ENCODE measurements around the gene SLC9B2.

SLC9B2 gene

DNA sequence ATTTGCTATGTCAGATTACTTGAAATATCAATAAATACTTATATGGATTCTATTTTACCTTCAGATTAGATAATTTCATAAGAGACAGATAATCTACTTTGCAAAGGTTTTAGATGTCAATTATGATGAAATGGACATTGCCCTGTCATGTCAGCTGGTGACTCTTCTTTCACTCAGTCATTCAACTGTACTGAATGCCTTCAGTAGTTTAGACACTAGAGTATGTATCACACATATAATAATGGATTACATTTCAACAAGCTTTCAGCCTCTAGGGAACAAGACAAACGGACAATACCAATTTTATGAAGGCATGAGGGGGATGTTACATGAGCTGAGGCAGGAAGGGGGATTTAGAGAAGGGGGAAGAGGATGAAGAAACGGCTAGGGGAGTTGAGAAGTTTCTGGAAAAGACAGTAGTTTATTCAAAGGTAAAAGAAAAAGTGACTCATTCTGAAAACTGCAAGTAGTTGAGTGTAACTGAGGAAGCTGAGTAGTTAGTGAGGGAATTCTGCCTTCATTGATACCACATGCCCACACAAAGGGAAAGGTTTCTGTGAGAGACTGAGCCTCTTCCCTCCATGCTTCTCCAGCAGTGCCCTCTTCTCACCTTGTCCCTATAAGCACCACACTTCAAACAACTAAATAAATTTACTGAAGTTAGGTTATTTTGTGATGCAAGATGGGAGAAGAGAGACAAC is 25.7 kb downstream of the SLC9B2 start:
- H3K27me3 ChIP-seq (ENCODE audit: control insufficient read depth, insufficient read depth, low read length) = no peaks in the 10 kb centered on the region
- no peak overlapping the region for H3K27ac ChIP-seq (ENCODE audit: low read depth, low read length)
- H3K9ac ChIP-seq (ENCODE audit: low read length) = no peak overlapping the region
- H3K9me3 ChIP-seq (ENCODE audit: control insufficient read depth, insufficient read depth, low read depth, low read length) = no peaks in the 10 kb centered on the region
- no peaks in the 10 kb centered on the region for H3K36me3 ChIP-seq (ENCODE audit: control insufficient read depth, insufficient read depth, low read length)
- H3K4me3 ChIP-seq (ENCODE audit: low read depth, low read length) = no peak overlapping the region
- H3K4me1 ChIP-seq (ENCODE audit: control insufficient read depth, insufficient read depth, low read length) = no peaks in the 10 kb centered on the region

DNA sequence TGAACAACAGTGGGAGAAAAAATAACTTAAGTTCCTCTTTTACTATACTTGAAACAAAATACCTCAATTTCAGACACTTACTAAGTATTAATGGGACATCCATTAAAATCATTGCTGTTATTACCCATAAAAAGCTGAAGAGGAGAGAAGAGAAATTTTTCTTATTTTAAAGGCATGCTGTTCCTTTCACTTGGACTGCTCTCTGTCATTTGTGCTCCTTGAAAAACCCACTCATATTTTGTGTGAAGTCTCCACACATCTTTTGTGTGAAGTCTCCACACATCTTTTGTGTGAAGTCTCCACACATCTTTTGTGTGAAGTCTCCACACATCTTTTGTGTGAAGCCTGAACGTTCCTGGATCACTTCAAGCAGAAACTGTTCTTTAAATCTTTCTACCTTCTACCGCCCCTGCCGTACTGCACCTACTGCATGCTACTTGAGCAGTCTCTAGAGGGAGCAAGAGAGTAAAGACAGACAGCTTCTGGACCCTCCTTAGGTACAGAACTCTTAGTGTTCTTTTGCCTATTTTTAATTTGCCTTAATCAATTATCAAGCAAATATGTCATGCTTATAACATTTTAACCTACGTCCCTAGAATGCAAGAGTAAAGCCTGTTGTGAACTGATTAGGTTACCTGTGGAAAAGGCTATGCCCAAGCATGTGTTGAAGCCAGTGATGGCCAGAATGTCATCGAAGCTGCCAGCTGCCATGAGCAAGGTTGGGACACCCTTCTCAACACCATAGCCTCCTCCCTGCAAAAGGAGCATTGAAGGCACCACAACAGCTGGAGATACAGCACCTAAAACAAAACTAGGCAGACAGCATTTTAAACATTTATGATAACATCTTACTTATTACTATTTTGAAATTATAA is 29.9 kb downstream of the SLC9B2 start:
- Histone ChIP-seq H3K27ac (ENCODE audit: low read depth, low read length) (no peak overlapping the region), H3K4me1 (ENCODE audit: control insufficient read depth, insufficient read depth, low read length) (no peaks in the 10 kb centered on the region), H3K9me3 (ENCODE audit: control insufficient read depth, insufficient read depth, low read depth, low read length) (no peaks in the 10 kb centered on the region), H3K36me3 (ENCODE audit: control insufficient read depth, insufficient read depth, low read length) (no peaks in the 10 kb centered on the region), H3K4me3 (ENCODE audit: low read depth, low read length) (no peak overlapping the region), H3K27me3 (ENCODE audit: control insufficient read depth, insufficient read depth, low read length) (no peaks in the 10 kb centered on the region), H3K9ac (ENCODE audit: low read length) (no peak overlapping the region)

DNA sequence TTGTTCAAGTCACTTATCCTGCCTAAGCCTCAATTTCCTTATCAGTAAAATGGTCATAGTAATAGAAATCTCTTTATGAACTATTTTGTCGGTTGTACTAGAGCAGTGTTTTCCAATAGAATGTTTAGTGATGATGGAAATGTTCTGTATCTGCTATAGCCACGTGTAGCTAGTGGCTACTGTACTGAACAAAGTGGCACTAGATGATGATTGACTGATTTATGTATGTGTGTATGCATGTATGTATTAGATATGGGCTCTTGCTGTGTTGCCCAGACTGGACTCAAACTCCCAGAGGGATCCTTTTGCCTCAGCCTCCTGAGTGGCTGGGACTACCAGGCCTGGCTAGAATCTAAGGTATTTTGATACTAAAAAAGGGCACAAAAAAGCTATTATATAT is 32.4 kb downstream of the SLC9B2 start:
- Histone ChIP-seq H3K27ac (ENCODE audit: low read depth, low read length) (no peak overlapping the region), H3K9ac (ENCODE audit: low read length) (no peak overlapping the region), H3K9me3 (ENCODE audit: control insufficient read depth, insufficient read depth, low read depth, low read length) (no peaks in the 10 kb centered on the region), H3K4me3 (ENCODE audit: low read depth, low read length) (no peak overlapping the region), H3K4me1 (ENCODE audit: control insufficient read depth, insufficient read depth, low read length) (no peaks in the 10 kb centered on the region), H3K36me3 (ENCODE audit: control insufficient read depth, insufficient read depth, low read length) (no peaks in the 10 kb centered on the region), H3K27me3 (ENCODE audit: control insufficient read depth, insufficient read depth, low read length) (no peaks in the 10 kb centered on the region)

DNA sequence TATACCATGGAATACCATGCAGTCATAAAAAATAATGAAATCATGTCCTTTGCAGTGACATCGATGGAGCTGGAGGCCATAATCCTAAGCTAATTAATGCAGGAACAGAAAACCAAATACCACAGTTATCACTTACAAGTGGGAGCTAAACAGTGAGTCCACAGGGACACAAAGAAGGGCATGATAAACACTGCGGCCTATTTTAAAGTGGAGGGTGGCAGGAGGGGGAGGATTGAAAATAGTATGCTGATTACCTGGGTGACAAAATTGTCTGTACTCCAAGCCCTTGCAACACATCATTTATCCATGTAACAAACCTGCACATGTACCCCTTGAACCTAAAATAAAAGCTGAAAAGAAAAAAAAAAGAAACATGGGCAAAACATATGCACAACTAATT is 40.4 kb downstream of the SLC9B2 start:
- no peak overlapping the region for H3K9ac ChIP-seq (ENCODE audit: low read length)
- no peak overlapping the region for H3K27ac ChIP-seq (ENCODE audit: low read depth, low read length)
- no peaks in the 10 kb centered on the region for H3K4me1 ChIP-seq (ENCODE audit: control insufficient read depth, insufficient read depth, low read length)
- no peaks in the 10 kb centered on the region for H3K36me3 ChIP-seq (ENCODE audit: control insufficient read depth, insufficient read depth, low read length)
- no peak overlapping the region for H3K4me3 ChIP-seq (ENCODE audit: low read depth, low read length)
- H3K9me3 ChIP-seq (ENCODE audit: control insufficient read depth, insufficient read depth, low read depth, low read length) = no peaks in the 10 kb centered on the region
- no peaks in the 10 kb centered on the region for H3K27me3 ChIP-seq (ENCODE audit: control insufficient read depth, insufficient read depth, low read length)

DNA sequence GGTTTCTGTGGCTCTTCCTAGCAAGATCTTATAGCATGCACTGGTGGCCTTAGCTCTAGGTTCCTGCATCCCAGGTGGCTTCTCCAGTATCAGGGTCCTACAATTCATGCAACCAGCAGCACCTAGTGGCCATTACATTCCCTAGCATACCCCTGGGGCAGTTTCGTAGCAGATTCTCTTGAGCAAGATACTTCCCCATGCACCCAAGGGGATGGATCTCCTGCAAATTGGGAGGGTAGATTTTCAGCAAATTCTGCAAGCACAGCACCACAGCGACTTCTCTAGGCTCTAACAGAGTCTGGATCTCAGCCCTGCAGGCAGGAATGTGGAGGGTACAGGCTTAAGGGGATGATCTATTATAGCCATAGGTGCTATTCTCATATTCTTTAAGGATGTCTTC is 44.0 kb downstream of the SLC9B2 start:
- no peak overlapping the region for H3K9ac ChIP-seq (ENCODE audit: low read length)
- no peak overlapping the region for H3K27ac ChIP-seq (ENCODE audit: low read depth, low read length)
- H3K4me3 ChIP-seq (ENCODE audit: low read depth, low read length) = no peak overlapping the region
- no peaks in the 10 kb centered on the region for H3K9me3 ChIP-seq (ENCODE audit: control insufficient read depth, insufficient read depth, low read depth, low read length)
- no peaks in the 10 kb centered on the region for H3K27me3 ChIP-seq (ENCODE audit: control insufficient read depth, insufficient read depth, low read length)
- H3K4me1 ChIP-seq (ENCODE audit: control insufficient read depth, insufficient read depth, low read length) = no peaks in the 10 kb centered on the region
- H3K36me3 ChIP-seq (ENCODE audit: control insufficient read depth, insufficient read depth, low read length) = no peaks in the 10 kb centered on the region

DNA sequence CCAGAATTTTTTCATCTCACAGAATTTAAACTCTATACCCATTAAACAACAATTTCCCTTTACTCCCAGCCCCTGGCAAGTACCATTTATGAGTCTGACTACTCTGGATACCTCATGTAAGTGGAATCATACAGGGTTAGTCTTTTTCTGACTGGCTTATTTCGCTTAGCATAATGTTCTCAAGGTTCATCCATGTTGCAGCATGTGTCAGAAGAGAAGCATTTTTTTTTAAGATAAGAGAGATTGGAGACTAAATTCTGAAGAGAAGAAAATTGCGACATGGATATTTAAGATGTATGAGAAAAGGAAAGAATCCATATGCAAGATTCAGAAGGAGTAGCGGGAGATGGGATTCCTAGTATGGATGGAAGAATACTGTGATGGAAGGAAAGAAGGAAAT is 45.8 kb downstream of the SLC9B2 start:
- Histone ChIP-seq H3K4me1 (ENCODE audit: control insufficient read depth, insufficient read depth, low read length) (no peaks in the 10 kb centered on the region), H3K4me3 (ENCODE audit: low read depth, low read length) (no peak overlapping the region), H3K27me3 (ENCODE audit: control insufficient read depth, insufficient read depth, low read length) (no peaks in the 10 kb centered on the region), H3K36me3 (ENCODE audit: control insufficient read depth, insufficient read depth, low read length) (no peaks in the 10 kb centered on the region), H3K9me3 (ENCODE audit: control insufficient read depth, insufficient read depth, low read depth, low read length) (no peaks in the 10 kb centered on the region), H3K9ac (ENCODE audit: low read length) (no peak overlapping the region), H3K27ac (ENCODE audit: low read depth, low read length) (no peak overlapping the region)

DNA sequence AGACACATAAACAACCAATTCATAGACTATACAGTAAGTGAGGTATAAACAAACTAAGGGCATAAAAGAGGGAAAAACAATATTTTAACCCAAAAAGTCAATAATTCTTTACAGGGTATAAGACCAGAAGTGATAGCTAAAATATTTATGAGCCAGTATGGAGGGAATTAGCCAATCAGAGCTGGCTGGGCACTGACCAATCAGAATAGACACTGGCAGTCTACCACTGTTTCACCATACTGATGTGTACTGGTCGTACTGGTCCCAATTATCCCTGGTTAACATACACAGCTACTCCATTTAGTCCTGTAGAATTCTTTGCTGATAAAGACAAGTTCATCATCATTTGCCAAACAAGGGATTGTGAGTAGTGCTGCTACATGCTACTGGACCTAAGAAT is 47.3 kb downstream of the SLC9B2 start:
- no peaks in the 10 kb centered on the region for H3K27me3 ChIP-seq (ENCODE audit: control insufficient read depth, insufficient read depth, low read length)
- no peak overlapping the region for H3K9ac ChIP-seq (ENCODE audit: low read length)
- no peak overlapping the region for H3K4me3 ChIP-seq (ENCODE audit: low read depth, low read length)
- H3K9me3 ChIP-seq (ENCODE audit: control insufficient read depth, insufficient read depth, low read depth, low read length) = no peaks in the 10 kb centered on the region
- H3K27ac ChIP-seq (ENCODE audit: low read depth, low read length) = no peak overlapping the region
- H3K4me1 ChIP-seq (ENCODE audit: control insufficient read depth, insufficient read depth, low read length) = no peaks in the 10 kb centered on the region
- H3K36me3 ChIP-seq (ENCODE audit: control insufficient read depth, insufficient read depth, low read length) = no peaks in the 10 kb centered on the region

DNA sequence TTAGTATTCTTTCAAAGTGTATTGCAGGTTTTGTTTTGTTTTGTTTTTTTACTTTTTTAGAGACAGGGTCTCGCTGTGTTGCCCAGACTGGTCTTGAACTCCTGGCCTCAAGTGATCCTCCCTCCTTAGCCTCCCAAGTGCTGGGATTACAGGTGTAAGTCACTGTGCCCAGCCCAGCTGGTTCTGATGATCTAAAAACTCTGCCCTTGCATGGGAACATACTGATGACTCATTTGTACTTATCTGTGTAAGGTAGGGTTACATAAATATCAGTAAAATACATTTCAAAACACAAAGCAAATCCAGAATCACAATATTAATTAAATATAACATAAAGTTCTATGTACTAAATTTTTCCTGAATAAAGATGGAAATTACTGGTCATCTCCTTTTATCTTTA is 49.7 kb downstream of the SLC9B2 start:
- Histone ChIP-seq H3K27me3 (ENCODE audit: control insufficient read depth, insufficient read depth, low read length) (no peaks in the 10 kb centered on the region), H3K9ac (ENCODE audit: low read length) (no peak overlapping the region), H3K9me3 (ENCODE audit: control insufficient read depth, insufficient read depth, low read depth, low read length) (no peaks in the 10 kb centered on the region), H3K4me1 (ENCODE audit: control insufficient read depth, insufficient read depth, low read length) (no peaks in the 10 kb centered on the region), H3K36me3 (ENCODE audit: control insufficient read depth, insufficient read depth, low read length) (no peaks in the 10 kb centered on the region), H3K27ac (ENCODE audit: low read depth, low read length) (no peak overlapping the region), H3K4me3 (ENCODE audit: low read depth, low read length) (no peak overlapping the region)

DNA sequence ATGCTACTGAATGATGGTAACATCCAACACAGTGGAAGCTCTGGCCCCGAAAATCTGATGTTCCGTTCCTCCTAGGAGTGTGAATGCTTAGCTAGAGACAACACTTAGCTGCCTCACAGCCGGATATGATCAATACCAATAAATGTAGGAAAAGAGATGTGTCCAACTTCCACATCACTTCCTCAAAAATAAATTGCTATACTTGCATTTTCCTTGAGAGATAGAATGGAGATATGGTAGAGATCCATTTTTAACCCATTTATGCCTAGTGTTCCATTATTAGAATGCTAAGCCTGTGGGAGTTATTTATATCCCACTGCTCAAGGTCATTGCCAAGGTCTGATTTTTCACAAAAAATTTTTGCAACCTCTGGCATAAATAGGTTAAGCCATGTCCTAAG is 51.6 kb downstream of the SLC9B2 start:
- Histone ChIP-seq H3K9ac (ENCODE audit: low read length) (no peak overlapping the region), H3K4me1 (ENCODE audit: control insufficient read depth, insufficient read depth, low read length) (no peaks in the 10 kb centered on the region), H3K27ac (ENCODE audit: low read depth, low read length) (no peak overlapping the region), H3K9me3 (ENCODE audit: control insufficient read depth, insufficient read depth, low read depth, low read length) (no peaks in the 10 kb centered on the region), H3K27me3 (ENCODE audit: control insufficient read depth, insufficient read depth, low read length) (no peaks in the 10 kb centered on the region), H3K4me3 (ENCODE audit: low read depth, low read length) (no peak overlapping the region), H3K36me3 (ENCODE audit: control insufficient read depth, insufficient read depth, low read length) (no peaks in the 10 kb centered on the region)

DNA sequence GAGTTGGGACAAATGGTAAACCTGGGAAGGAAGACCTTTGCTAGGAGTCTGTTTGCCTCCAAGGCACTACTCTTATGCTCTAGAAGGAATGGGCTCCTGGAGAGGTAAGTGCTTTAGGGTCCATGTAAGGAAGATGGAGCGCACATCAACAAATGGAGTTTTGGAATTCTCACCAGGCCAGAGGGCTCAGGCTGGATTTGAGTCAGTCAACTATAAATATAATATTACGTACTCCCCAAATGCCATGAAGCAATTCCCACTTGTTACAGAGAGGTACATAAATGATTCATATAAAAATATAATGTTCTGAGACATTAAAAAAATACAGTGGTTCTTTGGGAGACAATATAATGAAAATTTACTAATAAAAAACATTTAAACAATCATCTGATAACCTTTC is 55.4 kb downstream of the SLC9B2 start:
- Histone ChIP-seq H3K27ac (ENCODE audit: low read depth, low read length) (no peak overlapping the region), H3K9me3 (ENCODE audit: control insufficient read depth, insufficient read depth, low read depth, low read length) (peaks cover 4% of the 10 kb centered on the region; the same call in 1 of the 2 replicates), H3K36me3 (ENCODE audit: control insufficient read depth, insufficient read depth, low read length) (no peaks in the 10 kb centered on the region), H3K27me3 (ENCODE audit: control insufficient read depth, insufficient read depth, low read length) (no peaks in the 10 kb centered on the region), H3K9ac (ENCODE audit: low read length) (no peak overlapping the region), H3K4me3 (ENCODE audit: low read depth, low read length) (no peak overlapping the region), H3K4me1 (ENCODE audit: control insufficient read depth, insufficient read depth, low read length) (no peaks in the 10 kb centered on the region)

DNA sequence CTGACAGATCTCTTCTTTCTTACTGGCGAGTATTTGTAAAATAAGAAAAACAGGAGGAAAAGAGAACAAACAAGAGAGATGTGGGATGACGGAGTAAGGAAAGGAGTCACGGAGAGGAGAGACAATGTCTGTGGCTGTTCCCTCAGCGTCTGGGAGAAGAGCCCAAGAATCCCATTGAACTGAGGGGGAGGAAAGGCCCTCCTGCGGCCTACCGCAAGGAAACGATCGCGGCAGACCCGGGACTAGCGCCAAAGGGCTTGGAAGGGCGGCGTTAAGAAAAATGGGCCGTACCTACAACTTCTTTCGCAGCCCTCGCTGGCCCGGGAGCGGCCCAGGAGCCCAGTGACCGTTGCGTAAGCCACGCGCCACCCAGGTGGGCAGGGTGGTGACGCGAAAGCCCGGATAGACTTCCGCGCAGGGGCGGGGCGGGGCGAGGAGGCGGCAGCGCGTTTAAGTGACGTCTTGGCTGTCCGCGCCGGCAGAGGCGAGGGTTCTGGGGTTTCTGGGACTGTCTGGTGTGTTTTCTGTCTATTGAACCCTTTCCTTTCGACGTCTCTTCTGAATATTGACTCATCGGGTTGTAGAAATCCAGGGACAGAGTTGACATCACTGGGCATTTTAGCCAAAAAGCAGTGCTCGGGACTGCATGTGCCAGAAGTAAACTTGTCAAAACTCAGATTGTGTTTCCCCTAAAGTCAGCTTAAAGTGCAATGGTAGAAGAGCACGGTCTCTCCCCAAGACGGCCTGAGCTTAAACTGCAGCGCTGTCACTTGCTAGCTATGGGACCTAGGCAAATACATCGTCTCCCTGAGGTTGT is 57.0 kb downstream of the SLC9B2 start, which contains the start of gene SLC9B1:
SLC9B1 (minus strand) TSS at position 398 of the 817 bp plus-strand sequence. CDS start 27,994 bp downstream, outside the sequence.
- no peaks in the 10 kb centered on the region for H3K4me1 ChIP-seq (ENCODE audit: control insufficient read depth, insufficient read depth, low read length)
- no peaks in the 10 kb centered on the region for H3K36me3 ChIP-seq (ENCODE audit: control insufficient read depth, insufficient read depth, low read length)
- no peaks in the 10 kb centered on the region for H3K27me3 ChIP-seq (ENCODE audit: control insufficient read depth, insufficient read depth, low read length)
- peaks cover 4% of the 10 kb centered on the region; the same call in 1 of the 2 replicates for H3K9me3 ChIP-seq (ENCODE audit: control insufficient read depth, insufficient read depth, low read depth, low read length)
- H3K27ac ChIP-seq (ENCODE audit: low read depth, low read length) = peak within 1 kb of the TSS; percentile 67; the same call in 1 of the 2 replicates
- H3K4me3 ChIP-seq (ENCODE audit: low read depth, low read length) = peak within 1 kb of the TSS; percentile 71
- peak within 1 kb of the TSS; percentile 41 for H3K9ac ChIP-seq (ENCODE audit: low read length)
